BJ (cell line): ENCODE measurements around the gene ISG20L2. TPM values are rescaled to one million over a fixed set of nuclear protein-coding genes. Genes with fewer than 3 reads are reported as not detected.

ENCODE experiments used
- CTCF ChIA-PET: fragments of 350-600 bp; formaldehyde crosslinking; extraction: SDS; loops from one replicate; lab custom pipeline; 2021; ENCODE audit warnings: antibody characterized with exemption, inconsistent platforms; lab: Yijun Ruan, JAX
- POLR2A ChIA-PET: fragments of 300-600 bp; sonication (Branson Sonifier 250); formaldehyde crosslinking; extraction: SDS; loops from one replicate; lab custom pipeline; 2021; ENCODE audit warnings: antibody characterized with exemption; lab: Charles Lee
- DNase-seq: peaks from one replicate; pipeline ENCODE4 v3.0.0-alpha.2; 2011; ENCODE audit warnings: low read depth
- H3K27me3 ChIP-seq: 2 replicates; pipeline ENCODE4 v1.6.0; 2011; ENCODE audit warnings: low read length; ENCODE audit not compliant: control insufficient read depth, insufficient read depth
- H3K36me3 ChIP-seq: 2 replicates; pipeline ENCODE4 v1.5.1; 2011; ENCODE audit warnings: low read length; ENCODE audit not compliant: control insufficient read depth, insufficient read depth
- H3K4me3 ChIP-seq: 2 replicates; pipeline ENCODE4 v1.5.1; 2011; ENCODE audit warnings: low read depth, mild to moderate bottlenecking, control low read depth, low read length
- polyA plus RNA-seq: library from polyadenylated mRNA; depleted of rRNA; stranded (reverse); fragments of >200 nt; gene quantifications from 2 replicates; pipeline ENCODE4 v1.2.3, GENCODE V29; 2011
- TF ChIP-seq, protein P1 (sequence below): IDR thresholded peaks from 2 replicates; pipeline ENCODE4 v1.5.1; 2011; ENCODE audit warnings: low read depth, mild to moderate bottlenecking, control low read depth, inconsistent platforms, low read length, moderate library complexity; ENCODE audit not compliant: insufficient read depth

Gene ISG20L2
- polyA plus RNA-seq, 1 experiment = 36.6 TPM

DNA sequence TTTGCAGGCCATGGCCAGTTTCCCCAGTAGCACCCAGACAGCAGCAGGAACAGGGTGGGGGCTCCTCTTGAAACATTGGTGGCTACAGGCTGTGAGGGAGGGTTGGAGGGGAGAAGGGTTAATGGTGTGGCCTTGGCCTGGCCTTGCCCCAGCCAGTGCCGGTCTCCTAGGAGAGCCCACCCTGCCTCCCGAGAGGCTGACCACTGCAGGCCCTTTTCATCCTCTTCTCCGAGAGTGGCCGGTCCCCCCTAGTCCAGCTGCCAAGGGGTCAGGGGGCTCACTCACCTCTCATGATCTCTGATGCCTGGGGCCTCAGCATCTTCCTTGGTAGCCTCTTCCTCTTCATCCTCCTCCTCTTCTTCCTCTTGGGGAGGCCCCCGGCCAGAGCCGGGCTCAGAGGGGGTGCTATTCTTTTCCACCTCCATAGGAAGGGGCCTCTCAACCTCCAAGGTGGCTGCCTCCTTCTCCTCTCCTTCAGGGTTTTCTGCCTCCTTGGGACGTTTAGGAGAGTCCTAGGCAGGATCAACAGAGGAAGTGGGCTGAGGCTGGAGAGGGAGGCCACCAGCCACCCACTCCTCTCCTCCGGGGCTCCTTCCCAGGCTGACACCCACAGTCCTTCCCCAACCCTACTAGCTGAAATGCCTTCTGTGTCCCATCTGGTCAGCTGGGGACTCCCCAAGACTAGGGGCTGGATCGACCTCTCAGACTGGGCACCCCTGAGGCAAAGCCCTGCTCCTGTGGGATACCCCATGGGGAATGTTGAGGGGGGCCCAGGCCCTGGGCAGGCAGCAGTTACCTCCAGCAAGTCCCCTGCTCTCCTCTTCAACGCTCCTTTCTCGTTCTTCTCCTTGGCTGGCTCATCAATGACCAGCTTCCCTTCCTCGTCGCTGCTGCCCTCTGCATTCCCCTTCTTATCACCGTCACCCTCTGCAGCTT is 15.1 kb upstream of the ISG20L2 start:
- Histone ChIP-seq H3K36me3 (peaks cover 22% of the 10 kb centered on the region), H3K4me3 (no peak overlapping the region), H3K27me3 (no peaks in the 10 kb centered on the region)
- POLR2A ChIA-PET = no interaction called here
- CTCF ChIA-PET = no interaction called here
- TF ChIP-seq, protein P1, sequence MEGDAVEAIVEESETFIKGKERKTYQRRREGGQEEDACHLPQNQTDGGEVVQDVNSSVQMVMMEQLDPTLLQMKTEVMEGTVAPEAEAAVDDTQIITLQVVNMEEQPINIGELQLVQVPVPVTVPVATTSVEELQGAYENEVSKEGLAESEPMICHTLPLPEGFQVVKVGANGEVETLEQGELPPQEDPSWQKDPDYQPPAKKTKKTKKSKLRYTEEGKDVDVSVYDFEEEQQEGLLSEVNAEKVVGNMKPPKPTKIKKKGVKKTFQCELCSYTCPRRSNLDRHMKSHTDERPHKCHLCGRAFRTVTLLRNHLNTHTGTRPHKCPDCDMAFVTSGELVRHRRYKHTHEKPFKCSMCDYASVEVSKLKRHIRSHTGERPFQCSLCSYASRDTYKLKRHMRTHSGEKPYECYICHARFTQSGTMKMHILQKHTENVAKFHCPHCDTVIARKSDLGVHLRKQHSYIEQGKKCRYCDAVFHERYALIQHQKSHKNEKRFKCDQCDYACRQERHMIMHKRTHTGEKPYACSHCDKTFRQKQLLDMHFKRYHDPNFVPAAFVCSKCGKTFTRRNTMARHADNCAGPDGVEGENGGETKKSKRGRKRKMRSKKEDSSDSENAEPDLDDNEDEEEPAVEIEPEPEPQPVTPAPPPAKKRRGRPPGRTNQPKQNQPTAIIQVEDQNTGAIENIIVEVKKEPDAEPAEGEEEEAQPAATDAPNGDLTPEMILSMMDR = no peak
- DNase-seq = no peak

DNA sequence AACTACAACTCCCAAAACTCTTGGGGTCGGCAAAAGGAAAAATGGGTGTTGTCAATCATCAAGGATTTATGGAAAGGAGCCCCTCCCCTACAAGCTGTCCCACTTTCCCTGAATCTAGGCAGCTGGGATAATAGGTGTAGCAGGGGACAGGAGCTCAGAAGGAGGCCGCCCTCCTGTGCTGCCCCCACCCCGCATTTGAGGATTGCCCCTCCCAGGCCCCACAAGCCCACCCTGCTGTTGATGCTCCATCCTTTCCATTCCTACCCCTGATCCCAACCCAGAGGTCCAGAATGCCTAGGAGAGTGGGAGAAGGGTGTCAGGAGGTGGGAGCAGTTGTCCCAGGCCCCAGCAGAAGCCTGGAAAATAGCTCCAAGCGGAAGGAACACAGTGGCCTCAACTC is 14.2 kb upstream of the ISG20L2 start:
- DNase-seq = no peak
- Histone ChIP-seq H3K27me3 (no peaks in the 10 kb centered on the region), H3K4me3 (no peak overlapping the region), H3K36me3 (peaks cover 23% of the 10 kb centered on the region)
- ChIA-PET CTCF (interaction anchor here (1.5 to 2.8 kb wide), 2 partner anchors 17 to 36 kb away, joined by 3 to 19 read pairs; no protein-coding TSS in a partner anchor), POLR2A (no interaction called here)
- TF ChIP-seq, protein P1 = no peak

DNA sequence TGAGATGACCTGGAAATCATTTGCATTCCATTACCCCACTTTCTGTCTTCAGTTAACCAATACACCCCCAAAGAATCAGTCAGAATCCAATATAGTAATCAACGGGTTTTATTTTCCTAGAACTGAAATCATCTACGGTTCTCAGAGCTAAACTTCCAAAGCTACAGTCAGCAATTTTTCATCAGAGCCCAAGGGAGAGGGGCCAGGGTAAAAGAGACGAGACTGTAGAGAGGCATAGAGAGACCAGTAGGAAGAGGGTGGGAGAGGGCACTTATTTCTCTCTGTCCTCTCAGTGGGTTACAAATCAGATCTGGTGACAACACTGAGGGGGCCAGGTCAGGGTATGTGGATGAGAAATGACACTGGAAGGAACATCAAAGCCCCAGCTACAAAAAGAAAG is 13.5 kb upstream of the ISG20L2 start:
- Histone ChIP-seq H3K36me3 (peaks cover 28% of the 10 kb centered on the region), H3K27me3 (no peaks in the 10 kb centered on the region), H3K4me3 (no peak overlapping the region)
- ChIA-PET CTCF (interaction anchor here (1.5 to 2.8 kb wide), 4 partner anchors 16 to 118 kb away, joined by 3 to 19 read pairs (median 10); partner anchors contain the start of gene NTRK1), POLR2A (no interaction called here)
- DNase-seq = no peak
- TF ChIP-seq, protein P1 = no peak

DNA sequence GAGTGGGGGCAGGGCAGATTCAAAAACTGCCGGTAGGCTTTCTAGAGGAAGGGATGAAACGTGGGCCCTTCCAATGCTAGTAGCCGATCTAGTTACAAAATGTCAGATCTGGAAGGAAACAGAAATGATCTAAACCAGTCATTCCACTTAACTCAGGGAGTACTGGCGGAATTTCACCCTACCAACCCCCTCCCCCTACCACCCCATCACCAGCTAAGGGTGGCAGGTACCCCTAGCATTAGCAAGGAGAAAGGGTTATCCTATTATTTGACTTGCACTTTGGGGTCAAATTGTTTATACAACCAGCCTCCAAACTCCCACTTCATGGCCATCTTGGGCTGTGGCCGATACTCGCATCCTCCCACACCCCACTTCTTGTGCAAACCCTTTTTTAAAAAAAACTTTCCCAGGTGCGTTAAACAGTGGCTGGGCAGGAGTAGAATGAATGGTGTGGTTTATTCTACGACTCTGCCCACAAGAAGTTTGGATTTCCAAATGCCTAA is 13.0 kb upstream of the ISG20L2 start:
- H3K4me3 ChIP-seq = no peak overlapping the region
- CTCF ChIA-PET = interaction anchor here (0.8 to 2.8 kb wide), 8 partner anchors 11 to 119 kb away, joined by 3 to 19 read pairs (median 4); partner anchors contain the start of genes NTRK1 and PRCC

More for the DNA sequence above, 13.0 kb upstream of the ISG20L2 start:
- DNase-seq = no peak
- H3K36me3 ChIP-seq = peaks cover 28% of the 10 kb centered on the region
- H3K27me3 ChIP-seq = no peaks in the 10 kb centered on the region
- TF ChIP-seq, protein P1 = no peak
- POLR2A ChIA-PET = interaction anchor here (0.6 to 1.4 kb wide), 7 partner anchors 11 to 265 kb away, joined by 3 to 11 read pairs (median 3); partner anchors contain the start of genes HDGF, ISG20L2, METTL25B and PRCC
